Esophagus muscularis mucosa (tissue), 4 donors: ENCODE data around the gene PMFBP1. TPM values are rescaled to one million over a fixed set of nuclear protein-coding genes. Genes with fewer than 3 reads are reported as not detected.

ENCODE experiments used
- DNase-seq: peaks from one replicate; pipeline ENCODE4 v3.0.0-alpha.2; 2017; ENCODE audit errors: extremely low spot score
- H3K27ac ChIP-seq, 4 donors: fragments of 200-600 bp; sonication (generic); replicated peaks in 1 of 4; 1 replicate in 3 of 4; 2 replicates in 1 of 4; pipeline ENCODE4 v1.5.1; 2016 to 2019; ENCODE audit warnings: mild to moderate bottlenecking in 1 of 4
- H3K27me3 ChIP-seq, 4 donors: fragments of 200-600 bp; sonication (generic); one replicate each; pipeline versions ENCODE4 v1.5.1 to v1.6.0; 2016 to 2019
- H3K36me3 ChIP-seq, 4 donors: fragments of 200-600 bp; sonication (generic); one replicate each; pipeline ENCODE4 v1.5.1; 2016 to 2019
- H3K4me1 ChIP-seq, 4 donors: fragments of 200-600 bp; sonication (generic); one replicate each; pipeline ENCODE4 v1.5.1; 2016 to 2019
- H3K4me3 ChIP-seq, 4 donors: fragments of 200-600 bp; sonication (generic); 1 replicate in 2 of 4; 2 replicates in 2 of 4; pipeline ENCODE4 v1.5.1; 2016 to 2019; ENCODE audit warnings: mild to moderate bottlenecking in 4 of 4, moderate library complexity in 1 of 4
- H3K9me3 ChIP-seq, 4 donors: fragments of 200-600 bp; sonication (generic); 1 replicate in 3 of 4; 2 replicates in 1 of 4; pipeline ENCODE4 v1.5.1; 2016 to 2019
- CTCF ChIP-seq, 3 experiments: fragments of 200-600 bp in 2 of 3; fragments of 450-650 bp in 1 of 3; sonication (generic) in 2 of 3; IDR thresholded peaks; one replicate each; pipeline ENCODE4 v1.5.1; 2017 to 2019; ENCODE audit warnings: antibody characterized with exemption in 3 of 3, mild to moderate bottlenecking in 2 of 3, moderate library complexity in 1 of 3
- EP300 ChIP-seq: sonication (generic); formaldehyde crosslinking; IDR thresholded peaks from one replicate; pipeline ENCODE4 v1.6.1; 2017; ENCODE audit warnings: antibody characterized with exemption
- POLR2A ChIP-seq: fragments of 450-650 bp; IDR thresholded peaks from one replicate; pipeline ENCODE4 v1.6.1; 2017; ENCODE audit warnings: antibody characterized with exemption, moderate library complexity, mild to moderate bottlenecking, low read depth
- POLR2AphosphoS5 ChIP-seq, 2 donors: sonication (generic); formaldehyde crosslinking; IDR thresholded peaks; one replicate each; pipeline ENCODE4 v1.6.1; 2017; ENCODE audit warnings: antibody characterized with exemption in 2 of 2
- WGBS: methylation state at CpG from one replicate; pipeline ENCODE4 v1.1.5; 2018; 5-methylcytosine and 5-hydroxymethylcytosine counted together
- intact Hi-C: fragments of 100-400 bp; cut with DNase I; formaldehyde crosslinking; loops from one replicate; pipeline ENCODE4 v1.15.1; 2023
- total RNA-seq, 4 donors: library from RNA; depleted of rRNA; stranded (reverse); fragments of >200 nt; gene quantifications; one replicate each; pipeline versions ENCODE4 v1.1.0 to v1.2.1, GENCODE V29; 2016

The PMFBP1 gene
- total RNA-seq, 4 donors from 2014 or later: 0.50 TPM; not detected in 3

DNA sequence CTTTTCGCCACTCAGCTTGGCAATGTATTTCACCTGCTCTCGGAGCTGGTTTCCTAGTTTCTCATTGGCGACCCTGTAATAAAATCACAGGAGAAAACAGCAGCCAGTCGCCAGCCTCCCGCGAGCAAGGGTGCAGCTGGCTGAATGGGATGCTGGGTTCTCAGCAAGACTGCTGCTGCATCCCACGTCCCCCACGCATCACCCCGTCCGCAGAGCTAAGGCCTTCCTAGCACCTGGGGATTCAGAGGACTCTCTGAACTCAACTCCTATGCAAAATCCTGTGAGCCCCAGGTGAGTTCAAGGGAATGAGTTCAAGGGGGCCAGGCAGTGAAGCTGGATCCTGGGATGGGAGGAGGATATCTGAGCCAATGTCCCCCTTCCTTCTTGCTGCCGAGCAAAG is 49.0 kb downstream of the PMFBP1 start:
- Histone ChIP-seq H3K27me3 (no peaks in the 10 kb centered on the region), H3K27ac (no peak overlapping the region), H3K36me3 (no peaks in the 10 kb centered on the region), H3K4me3 (no peak overlapping the region), H3K9me3 (no peaks in the 10 kb centered on the region), H3K4me1 (peaks cover 0 to 12% (median 5%) of the 10 kb centered on the region in 4 donors)
- no peak for TF ChIP-seq CTCF (IDR thresholded peaks at IDR 0.05)
- TF ChIP-seq POLR2AphosphoS5 (IDR thresholded peaks at IDR 0.05): no peak
- no peak for TF ChIP-seq POLR2A
- no peak for TF ChIP-seq EP300
- no peak for DNase-seq
- intact Hi-C loops: no loop called here
- 88% methylated on average over 11 of the region's 11 CpGs for WGBS

DNA sequence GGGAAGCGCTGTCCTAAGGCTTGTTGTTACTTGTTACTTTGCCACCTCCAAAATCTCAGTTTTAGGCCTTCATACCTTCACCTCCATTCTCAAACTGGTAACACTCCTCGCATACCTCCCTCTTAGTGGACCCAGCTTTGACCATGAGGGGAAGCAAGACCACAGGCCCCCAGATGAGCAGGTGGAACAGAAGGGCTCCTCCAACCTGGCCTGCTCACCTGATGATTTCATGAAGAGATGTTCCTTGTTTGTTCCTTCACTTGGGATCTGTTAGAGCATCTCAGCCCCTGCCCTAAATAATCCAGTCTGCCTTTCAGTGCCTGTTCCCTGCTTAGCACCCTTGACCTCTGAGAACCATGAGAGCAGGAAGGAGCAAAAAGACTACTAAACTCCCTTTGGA is 49.6 kb downstream of the PMFBP1 start:
- Histone ChIP-seq H3K4me1 (peaks cover 0 to 12% (median 5%) of the 10 kb centered on the region in 4 donors), H3K36me3 (no peaks in the 10 kb centered on the region), H3K27me3 (no peaks in the 10 kb centered on the region), H3K27ac (no peak overlapping the region), H3K4me3 (no peak overlapping the region), H3K9me3 (no peaks in the 10 kb centered on the region)
- intact Hi-C loops: no loop called here
- no peak for DNase-seq
- no peak for TF ChIP-seq CTCF (IDR thresholded peaks at IDR 0.05)
- no peak for TF ChIP-seq POLR2A
- no peak for TF ChIP-seq EP300
- TF ChIP-seq POLR2AphosphoS5 (IDR thresholded peaks at IDR 0.05): no peak
- WGBS: 96% methylated on average over 2 of the region's 2 CpGs

DNA sequence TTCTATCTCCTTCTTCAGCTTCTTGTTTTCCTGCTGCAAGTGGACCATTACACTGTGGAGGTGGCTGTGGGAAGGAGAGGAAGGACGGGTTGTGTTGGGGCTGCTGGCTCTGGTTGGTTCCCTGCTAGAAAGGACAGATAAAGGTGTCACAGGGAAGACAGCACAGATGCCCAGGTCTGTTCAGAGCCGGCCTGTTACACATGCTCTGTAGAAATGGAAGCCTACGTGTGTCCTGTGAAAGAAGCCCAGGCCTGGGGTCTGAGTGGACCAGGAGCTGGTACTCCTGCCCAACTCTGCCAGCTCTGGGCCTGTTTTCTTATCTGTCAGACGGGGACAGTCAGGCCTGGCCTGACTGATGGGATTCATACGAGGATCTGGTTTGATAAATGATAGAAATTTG is 51.9 kb downstream of the PMFBP1 start:
- no peak for DNase-seq
- 94% methylated on average over 5 of the region's 5 CpGs for WGBS
- Histone ChIP-seq H3K27ac (no peak overlapping the region), H3K36me3 (no peaks in the 10 kb centered on the region), H3K4me1 (peaks cover 0 to 5% (median under 1%) of the 10 kb centered on the region in 4 donors), H3K4me3 (no peak overlapping the region), H3K9me3 (no peaks in the 10 kb centered on the region), H3K27me3 (no peaks in the 10 kb centered on the region)
- TF ChIP-seq CTCF (IDR thresholded peaks at IDR 0.05) (no peak), POLR2AphosphoS5 (IDR thresholded peaks at IDR 0.05) (no peak), EP300 (no peak), POLR2A (no peak)
- intact Hi-C loops: no loop called here

- intact Hi-C loops: no loop called here
- H3K36me3 ChIP-seq: peaks cover 44 to 53% (median 50%) of the 10 kb centered on the region in 4 donors
- no peak overlapping the region for H3K4me3 ChIP-seq
- no peak overlapping the region for H3K27ac ChIP-seq
- H3K27me3 ChIP-seq: no peaks in the 10 kb centered on the region
- H3K4me1 ChIP-seq: no peaks in the 10 kb centered on the region
- TF ChIP-seq POLR2A (no peak), POLR2AphosphoS5 (IDR thresholded peaks at IDR 0.05) (no peak), EP300 (no peak), CTCF (IDR thresholded peaks at IDR 0.05) (no peak)
- no peak for DNase-seq
- H3K9me3 ChIP-seq: no peaks in the 10 kb centered on the region
These were observed 58.4 kb downstream of the PMFBP1 start for GRCh38 chr16:72113616-72113945.

GRCh38 chr16:72112906-72113615 is 58.9 kb downstream of the PMFBP1 start:
- Histone ChIP-seq H3K36me3 (peaks cover 50 to 59% (median 55%) of the 10 kb centered on the region in 4 donors), H3K4me1 (no peaks in the 10 kb centered on the region), H3K9me3 (no peaks in the 10 kb centered on the region), H3K27ac (no peak overlapping the region), H3K4me3 (no peak overlapping the region), H3K27me3 (no peaks in the 10 kb centered on the region)
- intact Hi-C loops: no loop called here
- no peak for DNase-seq
- WGBS: 80% methylated on average over 6 of the region's 7 CpGs
- TF ChIP-seq CTCF (IDR thresholded peaks at IDR 0.05) (no peak), EP300 (no peak), POLR2A (no peak), POLR2AphosphoS5 (IDR thresholded peaks at IDR 0.05) (no peak)
